GM18909 (cell line): ENCODE results near the gene EXOC3L2.
"Not testable (repeated sequence)": the region's sequence is repeated elsewhere in the genome, so short reads cannot be mapped to it uniquely, and the experiment has no call there.

ENCODE experiments used
- ATAC-seq: cut with Tn5 transposase; IDR thresholded peaks from one replicate; pipeline ENCODE4 v1.9.1; 2021; ENCODE audit warnings: mild to moderate bottlenecking; ENCODE audit not compliant: unreplicated experiment, poor library complexity

Gene EXOC3L2

DNA sequence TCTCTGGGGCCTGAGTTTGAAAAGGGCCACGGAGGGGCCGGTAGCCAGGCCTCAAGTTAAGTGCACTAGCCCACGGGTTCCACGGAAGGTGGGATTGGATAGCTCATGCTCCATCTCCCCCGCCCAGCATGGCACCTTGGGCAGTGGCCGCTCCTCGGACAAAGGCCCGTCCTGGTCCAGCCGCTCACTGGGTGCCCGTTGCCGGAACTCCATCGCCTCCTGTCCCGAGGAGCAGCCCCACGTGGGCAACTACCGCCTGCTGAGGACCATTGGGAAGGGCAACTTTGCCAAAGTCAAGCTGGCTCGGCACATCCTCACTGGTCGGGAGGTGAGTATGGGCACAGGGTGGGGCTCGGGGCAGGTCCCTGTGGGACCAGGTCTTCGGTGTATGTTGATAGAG, 13.7 kb upstream of the EXOC3L2 start:
- no peak for ATAC-seq

DNA sequence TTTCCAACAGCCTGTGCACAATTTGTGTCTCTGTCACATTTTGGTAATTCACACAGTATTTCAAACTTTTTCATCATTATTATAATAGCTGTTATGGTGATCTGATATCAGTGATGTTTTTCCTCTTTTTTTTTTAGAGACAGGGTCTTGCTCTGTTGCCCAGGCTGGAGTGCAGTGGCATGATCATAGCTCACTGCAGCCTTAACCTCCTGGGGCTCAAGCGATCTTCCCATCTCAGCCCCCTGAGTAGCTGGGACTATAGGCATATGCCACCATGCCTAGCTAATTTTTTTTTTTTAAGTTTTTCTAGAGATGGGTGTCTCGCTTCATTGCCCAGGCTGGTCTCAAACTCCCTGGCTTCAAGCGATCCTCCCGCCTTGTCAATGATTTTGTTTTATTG, 11.6 kb upstream of the EXOC3L2 start:
- no peak for ATAC-seq

DNA sequence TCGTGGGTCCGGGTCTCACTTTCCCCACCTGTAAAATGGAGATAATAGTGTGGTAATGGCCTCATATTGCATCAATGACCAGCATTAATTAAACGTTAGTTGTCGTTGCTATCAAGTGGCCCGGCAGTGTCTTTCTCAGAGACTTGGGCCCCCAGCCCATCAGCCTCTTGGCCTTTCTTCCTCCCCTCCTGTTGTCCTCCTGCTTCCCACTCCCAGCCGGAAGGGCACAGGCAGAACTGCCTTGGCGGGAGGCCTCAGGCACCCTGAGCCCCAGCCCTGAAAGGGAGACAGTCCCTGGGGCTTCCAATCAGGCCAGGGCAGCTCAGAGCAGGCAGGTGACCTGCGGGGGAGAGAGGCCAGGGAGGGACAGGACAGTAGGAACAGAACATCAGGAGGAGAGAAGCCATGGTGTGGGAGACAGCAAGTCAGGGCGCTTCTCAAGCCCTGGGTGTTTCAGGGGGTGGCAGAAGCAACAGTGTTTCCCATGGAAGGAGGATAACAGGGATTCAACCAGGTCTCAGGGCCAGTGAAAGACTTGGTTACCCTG, 10.5 kb upstream of the EXOC3L2 start:
- no peak for ATAC-seq

DNA sequence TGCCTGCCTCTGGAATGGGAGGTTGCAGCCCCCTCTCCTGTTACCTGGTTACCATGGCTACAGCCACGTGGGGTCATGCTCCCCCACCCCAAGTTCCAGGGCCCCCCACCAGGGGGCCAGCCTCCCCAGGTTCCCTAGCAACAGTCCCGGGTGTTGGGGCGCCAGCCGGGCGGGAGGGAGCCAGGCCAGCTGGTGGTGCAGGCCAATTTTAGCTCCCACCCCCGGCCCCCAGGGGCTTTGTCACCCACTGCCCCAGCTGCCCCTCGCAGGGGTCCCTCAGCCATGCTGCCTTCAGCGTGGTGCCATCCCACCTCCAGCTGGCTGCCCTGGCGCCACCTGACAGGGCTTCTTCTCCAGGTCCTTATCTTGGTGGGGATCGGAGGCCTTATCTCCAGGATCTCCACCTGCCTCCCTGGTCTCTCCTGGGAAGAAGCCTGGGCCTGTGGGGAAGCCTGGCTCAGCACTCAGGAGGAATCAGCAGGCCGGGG, 8.9 kb upstream of the EXOC3L2 start:
- ATAC-seq = no peak

DNA sequence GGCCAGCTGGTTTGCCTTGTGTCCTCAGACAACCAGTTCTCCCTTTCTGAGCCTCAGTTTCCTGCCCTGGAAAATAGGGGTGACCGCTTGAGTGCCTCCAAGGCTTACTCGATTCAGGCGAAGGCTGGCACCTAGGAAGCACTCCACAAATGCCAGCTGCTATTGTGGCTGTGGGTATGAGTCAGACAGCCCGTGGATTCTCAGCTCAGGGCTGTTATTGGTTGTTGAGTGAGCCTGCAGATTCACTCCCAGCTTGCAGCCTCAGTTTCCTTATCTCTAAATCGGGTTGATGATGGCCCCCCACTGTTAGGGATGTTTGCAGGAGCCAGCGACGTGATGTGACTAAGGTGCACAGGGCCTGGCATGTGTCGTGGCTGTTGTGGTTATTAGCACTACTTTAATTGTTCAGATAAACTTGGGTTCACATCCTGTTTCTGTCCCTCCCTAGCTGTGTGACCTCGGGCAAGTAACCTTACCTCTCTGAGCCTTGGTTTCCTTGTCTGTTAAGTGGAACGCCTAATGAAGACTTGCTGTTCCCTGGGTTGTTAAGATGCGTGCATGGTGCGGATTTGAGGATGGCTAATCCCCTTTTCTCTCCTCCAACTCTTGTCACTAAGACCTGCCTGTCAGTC, 8.3 kb upstream of the EXOC3L2 start:
- no peak for ATAC-seq

DNA sequence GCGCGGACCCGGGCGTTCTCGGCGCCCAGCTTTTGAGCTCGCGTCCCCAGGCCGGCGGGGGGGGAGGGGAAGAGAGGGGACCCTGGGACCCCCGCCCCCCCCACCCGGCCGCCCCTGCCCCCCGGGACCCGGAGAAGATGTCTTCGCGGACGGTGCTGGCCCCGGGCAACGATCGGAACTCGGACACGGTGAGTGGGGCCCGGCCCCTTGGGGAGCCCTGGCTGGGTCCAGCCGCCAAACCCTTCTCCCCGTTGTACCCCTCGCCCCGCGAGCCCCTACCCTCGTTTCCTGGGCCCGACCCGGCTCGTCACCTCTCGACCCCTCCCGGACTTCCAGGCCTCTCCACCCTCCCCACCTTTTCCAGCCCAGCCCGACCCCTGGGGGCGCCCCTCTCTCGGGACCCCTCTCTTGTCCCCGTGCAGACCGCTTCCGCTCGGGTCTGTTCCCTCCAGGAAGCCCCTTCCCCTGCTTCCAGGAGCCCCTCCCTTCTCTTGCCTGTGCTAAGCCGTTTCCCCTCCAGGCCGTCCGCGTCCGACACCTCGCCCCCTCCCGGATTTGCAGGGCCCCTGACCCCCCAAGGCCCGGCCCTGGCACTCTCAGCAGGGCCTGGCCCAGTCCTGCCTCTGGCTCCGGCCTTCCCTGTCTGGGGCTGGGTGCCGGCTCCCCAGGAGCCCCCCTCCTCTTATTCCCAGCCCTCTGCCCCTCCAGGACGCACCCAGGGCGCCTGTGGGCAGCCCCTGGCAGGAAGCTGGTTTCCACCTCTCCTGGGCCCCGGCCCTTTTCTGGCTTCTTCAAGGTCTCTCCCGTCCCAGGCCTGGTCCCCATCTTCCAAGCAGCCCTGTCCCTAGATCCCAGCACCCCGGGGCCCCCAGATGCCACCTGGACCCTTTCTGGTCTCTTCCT, 6.5 kb upstream of the EXOC3L2 start:
- ATAC-seq = peak; percentile 29

DNA sequence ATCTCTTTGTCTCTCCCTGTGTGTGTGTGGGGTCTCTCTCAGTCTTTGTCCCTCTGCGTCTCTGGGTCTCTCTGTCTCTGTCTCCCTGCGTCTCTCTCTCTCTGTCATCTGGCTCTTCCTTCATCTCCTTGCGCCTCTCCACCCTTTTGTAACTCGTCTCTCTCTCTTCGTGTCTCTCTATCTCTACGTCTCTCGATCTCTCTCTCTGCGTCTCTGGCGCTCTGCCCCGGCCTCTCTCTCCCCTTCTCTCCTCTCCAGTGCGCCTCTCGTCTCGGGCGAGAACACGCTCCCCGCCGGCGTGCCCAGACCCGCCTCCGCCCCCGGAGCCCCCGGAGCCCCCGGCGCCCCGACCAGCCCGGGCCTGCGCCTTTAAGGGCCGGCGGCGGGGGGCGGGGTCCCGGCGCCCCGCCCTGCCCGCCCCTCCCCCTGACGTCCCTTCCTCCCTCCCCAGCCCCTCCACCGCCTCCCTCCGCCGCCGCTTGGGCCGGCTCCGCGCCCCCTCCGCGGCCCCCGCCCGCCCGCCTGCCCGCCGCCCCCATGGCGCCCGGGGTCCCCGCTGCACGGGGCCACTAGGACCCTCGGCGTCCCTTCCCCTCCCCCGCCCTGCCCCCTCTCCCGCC, 5.7 kb upstream of the EXOC3L2 start, which contains the start of gene MARK4:
Gene MARK4 (plus strand): TSS at position 440 of the 620 bp plus-strand sequence. CDS start 318 bp downstream, outside the sequence.
- peak; percentile 41 for ATAC-seq

DNA sequence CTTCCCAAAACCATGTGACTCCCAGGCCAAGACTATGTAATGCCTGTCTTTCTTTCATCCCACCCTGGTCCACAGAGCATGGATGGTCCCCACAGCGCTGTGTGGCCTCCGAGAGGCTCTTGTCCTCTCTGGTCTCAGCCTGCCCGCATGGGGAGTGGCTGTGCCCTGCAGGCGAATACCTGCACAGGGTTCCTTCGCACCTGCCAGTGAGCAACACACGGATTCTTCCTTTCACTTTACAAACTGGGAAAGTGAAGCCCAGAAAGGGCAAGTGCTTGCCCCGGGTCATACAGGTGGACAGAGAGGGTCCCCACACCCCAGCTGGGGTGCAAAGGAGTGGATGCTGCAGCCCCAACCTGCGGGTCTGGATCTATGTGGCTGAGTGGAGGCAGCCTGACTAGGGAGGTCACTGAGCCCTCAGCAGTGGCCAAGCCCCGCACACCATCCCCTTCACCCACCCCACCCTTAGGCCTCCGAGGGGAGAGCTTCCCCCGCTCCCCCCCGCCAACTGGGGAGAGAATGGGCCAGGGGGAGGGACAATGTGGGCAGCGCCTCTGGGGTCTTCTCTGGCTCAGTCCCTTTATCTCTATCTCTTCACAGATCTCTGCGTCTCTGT, 5.1 kb upstream of the EXOC3L2 start:
- ATAC-seq = no peak

DNA sequence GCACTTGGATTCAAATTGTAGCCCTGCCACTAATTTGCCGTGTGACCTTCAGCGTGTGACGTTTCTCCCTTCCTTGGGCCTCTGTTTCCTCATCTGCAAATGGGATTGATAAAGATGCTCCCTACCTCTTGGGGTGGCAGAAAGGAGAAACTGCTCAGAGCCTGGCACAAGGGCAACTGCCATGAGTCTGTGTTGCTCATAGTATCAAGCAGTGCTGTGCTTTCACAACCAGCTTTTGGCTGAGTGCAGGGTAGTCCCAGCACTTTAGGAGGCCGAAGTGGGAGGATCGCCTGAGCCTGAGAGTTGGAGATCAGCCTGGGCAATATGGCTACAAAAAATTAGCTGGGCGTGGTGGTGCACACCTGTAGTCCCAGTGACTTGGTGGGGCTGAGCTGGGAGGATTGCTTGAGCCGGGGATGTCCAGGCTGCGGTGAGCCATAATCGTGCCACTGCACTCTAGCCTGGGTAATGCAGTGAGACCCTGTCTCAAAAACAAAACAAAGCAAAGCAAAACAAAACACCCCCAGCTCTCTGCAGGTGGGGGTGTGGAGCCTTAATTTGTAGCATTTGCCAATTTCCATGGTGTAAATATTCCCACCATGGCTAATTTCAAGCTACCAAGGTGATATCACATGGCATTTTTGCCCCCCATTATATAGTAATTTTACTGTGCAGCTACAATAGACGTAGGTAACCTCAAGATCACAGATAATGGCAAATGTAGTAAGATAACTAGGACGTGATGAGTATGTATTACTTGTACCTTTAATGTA, 4.2 kb upstream of the EXOC3L2 start:
- ATAC-seq = no peak

DNA sequence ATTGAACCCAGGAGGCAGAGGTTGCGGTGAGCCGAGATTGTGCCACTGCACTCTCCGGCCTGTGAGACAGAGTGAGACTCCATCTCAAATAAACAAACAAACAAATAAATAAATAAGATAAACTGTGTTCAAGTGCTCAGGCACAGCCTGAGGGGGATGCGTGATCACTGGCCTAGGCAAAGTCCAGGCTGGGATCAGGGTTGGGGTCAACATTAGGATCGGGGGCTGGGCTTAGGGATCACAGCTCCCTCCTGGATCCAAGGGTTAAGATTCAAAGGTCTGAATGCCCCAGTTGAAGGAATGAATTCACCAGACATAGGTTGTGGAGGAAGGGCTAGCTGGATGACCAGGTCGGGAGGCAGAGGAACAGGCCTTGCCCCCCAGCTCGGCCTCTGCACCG, 1.9 kb upstream of the EXOC3L2 start:
- no peak for ATAC-seq

DNA sequence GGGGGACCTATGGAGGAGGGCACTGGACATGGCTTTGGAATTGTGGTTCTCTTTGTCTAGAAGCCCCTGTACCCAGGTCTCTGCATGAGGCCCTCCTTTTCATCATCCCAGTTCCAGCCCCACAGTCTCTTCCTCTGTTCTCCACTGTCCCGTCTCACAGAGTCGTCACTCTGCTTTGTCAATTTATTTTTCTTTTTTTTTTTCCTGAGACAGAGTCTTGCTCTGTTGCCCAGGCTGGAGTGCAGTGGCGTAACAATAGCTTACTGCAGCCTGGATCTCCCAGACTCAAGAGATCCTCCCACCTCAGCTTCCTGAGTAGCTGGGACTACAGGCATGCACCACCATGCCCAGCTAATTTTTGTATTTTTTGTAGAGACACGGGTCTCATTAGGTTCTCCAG, 619 bp upstream of the EXOC3L2 start:
- no peak for ATAC-seq

DNA sequence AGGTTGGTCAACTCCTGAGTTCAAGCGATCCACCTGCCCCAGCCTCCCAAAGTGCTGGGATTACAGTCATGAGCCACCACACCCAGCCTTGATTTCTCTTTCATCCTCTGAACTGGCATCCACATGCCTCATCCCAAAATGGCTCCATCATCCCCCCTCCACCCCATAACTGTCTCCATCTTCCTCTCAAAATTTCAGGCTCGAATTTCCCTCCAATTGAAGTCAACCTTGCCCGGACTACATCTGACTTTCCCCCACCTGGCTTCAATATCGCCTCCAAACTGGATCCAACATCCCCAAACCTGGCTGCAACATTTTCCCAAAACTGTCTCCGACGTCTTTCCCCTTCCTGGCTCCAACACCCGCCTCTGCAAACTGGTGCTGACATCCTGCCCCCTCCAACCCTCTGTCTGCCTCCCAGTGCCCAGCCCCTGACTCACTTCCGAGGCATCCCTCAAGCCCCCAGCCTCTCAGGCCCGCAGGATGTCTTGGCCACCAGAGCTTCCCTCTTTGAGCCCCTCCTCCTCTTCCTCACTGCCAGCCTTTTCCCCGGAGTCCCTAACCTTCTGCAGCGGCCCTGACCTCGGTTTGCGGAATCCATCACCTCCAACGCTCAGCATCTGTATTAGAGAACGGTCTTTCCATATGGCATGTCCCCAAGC, 943 bp downstream of the EXOC3L2 start:
- ATAC-seq = no peak

DNA sequence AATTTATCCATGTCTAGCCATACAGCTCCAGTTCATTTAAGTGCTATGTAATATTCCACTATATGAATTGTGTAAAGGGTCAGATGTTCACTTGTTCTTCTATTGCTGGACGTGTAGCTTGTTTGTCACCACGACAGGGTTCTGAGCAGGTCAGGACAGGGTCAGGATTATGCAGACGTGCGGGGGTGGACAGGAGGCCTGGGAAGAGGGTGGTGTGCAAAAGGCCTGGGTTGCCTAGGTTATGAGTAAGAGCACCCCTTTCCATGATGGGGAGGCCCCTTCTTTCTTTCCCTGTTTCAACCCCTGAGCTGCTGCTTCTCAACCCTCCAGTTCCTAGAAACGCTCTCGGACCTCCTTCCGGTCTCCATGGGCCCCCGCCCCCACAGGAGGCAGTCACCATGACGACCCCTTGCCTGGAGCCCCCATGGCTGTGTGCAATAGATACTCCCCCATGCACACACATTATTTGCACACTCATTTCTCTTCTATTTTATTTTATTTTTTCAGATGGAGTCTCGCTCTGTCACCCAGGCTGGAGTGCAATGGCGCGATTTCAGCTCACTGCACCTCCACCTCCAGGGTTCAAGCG, 2.0 kb downstream of the EXOC3L2 start:
- ATAC-seq = no peak

DNA sequence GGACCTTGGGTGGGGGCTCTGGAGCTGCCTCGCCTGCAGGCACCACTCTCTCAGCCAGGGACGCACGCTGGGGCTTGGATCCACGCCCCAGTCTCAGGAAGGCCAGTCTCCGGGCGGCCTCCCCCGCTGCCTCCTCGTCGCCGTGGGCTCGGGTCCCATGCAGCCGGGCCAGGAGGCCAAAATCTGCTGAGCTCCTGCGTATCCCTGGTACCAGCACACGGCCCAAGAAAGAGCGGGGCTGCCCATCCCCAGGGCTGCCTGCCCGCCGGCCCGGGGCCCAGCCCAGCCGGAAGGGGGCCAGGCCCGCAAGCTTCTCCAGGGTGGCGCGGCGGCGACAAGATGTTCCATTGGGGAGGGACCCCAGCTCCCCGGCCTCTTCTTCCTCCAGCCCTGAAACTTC, 6.7 kb downstream of the EXOC3L2 start:
- ATAC-seq = no peak

DNA sequence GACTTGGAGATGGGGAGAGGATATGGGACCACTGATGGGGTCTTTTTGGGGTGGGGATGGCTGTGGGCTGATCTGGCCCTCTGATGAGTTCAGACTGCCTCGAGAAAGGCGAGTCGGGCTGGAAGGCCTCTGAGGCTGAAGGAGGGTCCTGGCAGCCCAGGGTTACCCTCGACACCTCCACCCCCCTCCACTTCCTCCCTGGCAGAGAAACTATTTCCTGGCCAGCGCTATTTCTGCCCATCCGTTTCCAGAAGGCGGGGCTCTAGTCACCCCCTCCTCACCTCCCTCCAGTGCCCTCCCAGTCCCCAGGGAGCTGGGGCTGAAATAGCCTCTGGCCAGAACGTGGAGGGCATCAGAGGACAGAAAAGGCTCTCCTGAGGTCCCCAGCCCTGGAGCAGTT, 9.7 kb downstream of the EXOC3L2 start:
- no peak for ATAC-seq

DNA sequence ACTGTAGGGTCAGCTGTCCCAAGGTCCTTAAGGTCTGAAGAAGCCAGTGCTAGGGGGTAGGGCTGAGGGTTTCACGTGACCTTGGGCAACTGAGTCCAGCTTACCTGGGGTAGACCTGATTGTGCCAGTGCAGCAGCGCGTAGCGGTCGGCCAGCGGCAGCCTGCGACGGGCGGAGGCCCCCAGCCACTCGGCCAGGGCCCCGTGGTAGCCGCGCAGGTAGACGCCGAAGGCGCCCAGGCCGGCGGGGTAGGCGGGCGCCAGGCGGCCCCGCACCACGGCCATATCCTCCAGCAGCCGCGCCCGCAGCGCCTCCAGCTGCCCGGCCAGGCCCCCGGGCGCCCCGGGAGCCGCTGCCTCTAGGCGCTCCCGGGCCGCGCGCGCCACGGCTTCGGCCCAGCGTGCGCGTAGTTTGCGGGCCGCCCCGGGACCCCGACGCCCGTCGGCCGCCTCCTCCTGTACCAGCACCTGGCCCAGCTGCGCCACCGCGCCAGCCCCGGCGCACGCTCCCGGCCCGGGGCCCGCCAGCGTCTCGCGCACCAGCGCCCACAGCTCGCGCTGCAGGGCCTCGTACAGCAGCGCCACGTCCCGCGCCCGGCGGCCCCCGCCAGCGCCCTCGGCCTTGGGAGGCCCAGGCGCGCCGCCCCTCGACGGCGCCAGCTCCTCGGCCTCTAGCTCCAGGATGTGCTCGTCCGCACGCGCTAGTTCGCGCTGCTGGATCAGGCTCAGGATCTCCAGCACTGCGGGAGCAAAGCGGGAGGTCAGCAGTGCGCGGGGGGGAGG, 10.9 kb downstream of the EXOC3L2 start:
- no peak for ATAC-seq

DNA sequence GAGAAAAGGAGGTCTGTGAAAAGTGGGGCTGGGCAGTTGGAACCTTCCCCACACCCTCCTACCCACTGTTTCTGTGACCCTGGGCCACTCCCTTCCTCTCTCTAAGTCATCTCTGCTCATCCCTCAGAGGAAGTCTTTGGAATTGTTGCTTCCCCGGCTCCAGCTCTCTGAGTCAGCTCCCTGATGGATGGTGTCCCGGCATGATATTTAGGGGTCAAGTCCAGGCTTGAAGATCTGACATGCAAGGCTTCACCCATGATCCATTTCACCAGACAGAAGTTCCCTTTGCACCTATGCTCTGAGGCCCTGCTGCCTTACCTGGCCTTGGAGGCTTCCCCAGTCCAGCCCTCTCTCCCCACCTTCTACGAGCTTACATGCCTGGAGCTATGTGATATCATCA, 13.3 kb downstream of the EXOC3L2 start:
- no peak for ATAC-seq

DNA sequence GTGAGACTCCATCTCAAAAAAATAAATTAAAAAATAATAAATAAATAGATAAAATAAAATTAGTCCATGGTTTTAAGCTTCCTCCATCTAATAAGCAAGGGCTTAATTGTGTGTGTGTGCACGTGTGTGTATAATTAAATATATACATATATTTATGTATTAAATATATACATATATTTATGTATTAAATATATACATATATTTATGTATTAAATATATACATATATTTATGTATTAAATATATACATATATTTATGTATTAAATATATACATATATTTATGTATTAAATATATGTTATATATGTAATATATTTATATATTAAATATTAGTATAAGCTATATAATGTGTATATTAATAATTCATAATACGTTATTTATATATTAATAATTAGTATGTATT, 16.2 kb downstream of the EXOC3L2 start:
- not testable (repeated sequence) for ATAC-seq
